ENCODE measurements around the gene NPTXR. TPM values are rescaled to one million over a fixed set of nuclear protein-coding genes. Genes with fewer than 3 reads are reported as not detected.

Gene NPTXR
- total RNA-seq, 1 experiment from 2014 or later, result 12.8 TPM

DNA sequence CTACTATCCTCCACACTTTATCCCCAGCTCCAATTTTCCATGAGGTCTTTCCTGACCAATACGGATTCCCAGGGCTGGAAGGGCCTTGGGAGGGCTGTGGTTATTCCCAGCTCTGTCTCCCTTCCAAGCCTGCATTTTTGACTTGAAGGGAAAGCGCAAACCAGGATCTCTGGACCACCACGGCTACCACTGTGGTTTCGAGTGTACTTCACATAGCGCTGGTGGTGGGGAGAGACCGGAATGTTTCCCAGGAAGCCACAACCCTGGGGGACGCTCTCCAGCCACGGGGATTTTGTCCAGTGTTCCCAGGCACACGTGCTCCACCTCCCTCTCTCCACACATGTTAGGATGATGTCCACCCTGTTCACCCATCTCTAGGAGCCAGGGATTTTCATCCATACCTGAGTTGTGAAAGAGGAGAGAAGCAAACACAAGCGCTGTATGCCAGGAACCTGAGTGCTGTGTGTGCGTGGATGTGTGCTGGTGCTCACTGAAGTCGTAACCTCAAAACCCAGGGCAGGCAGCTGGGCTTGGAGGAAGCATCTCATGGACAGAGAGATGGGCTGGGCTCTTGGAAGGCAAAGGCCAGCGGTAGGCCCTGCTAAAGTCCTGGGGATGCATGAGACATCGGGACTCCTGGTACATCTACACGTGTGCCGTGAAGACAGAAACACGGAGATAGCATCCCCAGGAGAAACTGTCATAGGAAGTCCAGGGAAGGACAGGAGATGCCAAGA lies 1.3 kb upstream of the NPTXR start:
- DNase-seq (ENCODE audit: low read depth, low spot score), result no peak

DNA sequence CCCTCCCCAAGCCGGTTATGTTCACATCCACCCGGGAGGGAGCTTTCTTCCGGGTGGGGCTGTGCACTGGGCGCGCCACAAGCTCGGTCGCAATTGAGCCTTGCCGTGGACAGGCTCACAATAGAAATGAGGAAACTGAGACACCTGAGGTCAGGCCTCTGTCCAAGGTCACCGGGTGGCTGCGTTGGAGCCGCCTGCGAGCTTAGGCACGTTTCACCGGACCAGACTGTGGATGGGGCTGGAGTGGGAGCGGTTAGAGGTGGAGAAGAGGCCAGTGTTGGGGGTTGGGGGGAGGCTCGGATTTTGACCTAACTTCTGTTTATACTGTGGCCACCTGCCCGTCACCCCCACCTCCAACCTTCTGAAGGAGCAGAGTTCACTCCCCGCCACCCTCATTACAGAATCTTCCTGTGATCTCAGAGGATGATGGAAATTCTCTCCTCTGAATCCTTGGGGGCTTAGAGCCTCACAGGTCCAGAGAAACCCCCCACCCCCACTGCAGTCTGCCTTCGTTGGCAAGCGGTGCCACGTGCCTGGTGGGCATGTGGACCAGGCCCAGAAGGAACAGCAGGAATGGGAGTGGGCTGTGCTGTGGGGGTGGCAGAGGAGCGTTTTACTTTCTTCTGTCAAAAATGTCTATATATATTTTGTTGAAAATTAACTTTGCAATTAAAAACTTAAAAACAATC lies 631 bp upstream of the NPTXR start:
- H3K27me3 ChIP-seq (ENCODE audit: insufficient read depth, low read length), result no peaks in the 10 kb centered on the region
- BruUV-seq (replicated peaks), result no TSS peak
- no peaks in the 10 kb centered on the region for H3K9me3 ChIP-seq (ENCODE audit: control insufficient read depth in 1 of 2, insufficient read depth in 1 of 2, low read depth in 1 of 2, low read length in 2 of 2)
- intact Hi-C loops (cut with micrococcal nuclease), result loop anchor here (5.0 kb wide), 1 partner anchor 77 kb away; no protein-coding TSS in a partner anchor
- peak overlapping the region; percentile 92 for H2AFZ ChIP-seq (ENCODE audit: low read depth, low read length, poor library complexity, severe bottlenecking)
- peak; percentile 17; the same call in 1 of the 2 replicates for ATAC-seq
- peak overlapping the region; percentile 58 for H3K9ac ChIP-seq (ENCODE audit: low read length)
- TF ChIP-seq ZFX (IDR thresholded peaks at IDR 0.05), result no peak
- DNase-seq (ENCODE audit: low read depth, low spot score), result no peak
- H3K79me2 ChIP-seq (ENCODE audit: insufficient read depth, low read length), result 0 out of 2 replicates have a peak, but pooled peaks cover 6% of the 10 kb centered on the region
- H3K4me1 ChIP-seq (ENCODE audit: control insufficient read depth in 1 of 2, insufficient read depth in 2 of 2, low read length in 2 of 2), result peaks cover 23 to 40% of the 10 kb centered on the region in 2 experiments
- H3K4me2 ChIP-seq (ENCODE audit: low read length), result peak overlapping the region; percentile 89
- CTCF ChIA-PET, result interaction anchor here (1.0 to 1.2 kb wide), 2 partner anchors 9 to 25 kb away, joined by 3 read pairs; no protein-coding TSS in a partner anchor
- no peaks in the 10 kb centered on the region for H4K20me1 ChIP-seq (ENCODE audit: insufficient read depth)
- peak overlapping the region; percentile 82; the same call in 1 of the 2 replicates for H3K27ac ChIP-seq (ENCODE audit: low read depth, low read length)
- H3K9me2 ChIP-seq (ENCODE audit: insufficient read depth), result no peaks in the 10 kb centered on the region
- H3K36me3 ChIP-seq (ENCODE audit: control insufficient read depth in 1 of 2, insufficient read depth in 2 of 2, low read length in 2 of 2), result no peaks in the 10 kb centered on the region
- RAD21 ChIA-PET (ENCODE audit: low non-redundant PET in 1 of 2, low total read pairs in 2 of 2, uncharacterized antibody in 2 of 2, unreplicated experiment in 2 of 2), result no interaction called here
- POLR2A ChIA-PET, result interaction anchor here (1.0 to 2.5 kb wide), 2 partner anchors 9 to 42 kb away, joined by 3 to 9 read pairs; no protein-coding TSS in a partner anchor
- peak overlapping the region; percentile 35 to 60 for H3K4me3 ChIP-seq (replicated peaks in 1 of 2; ENCODE audit: low read depth in 1 of 2, low read length in 2 of 2)

More for the DNA sequence above, 1.3 kb upstream of the NPTXR start:
- ATAC-seq, result no peak
- H3K4me1 ChIP-seq (ENCODE audit: control insufficient read depth in 1 of 2, insufficient read depth in 2 of 2, low read length in 2 of 2), result peaks cover 23 to 40% of the 10 kb centered on the region in 2 experiments
- H3K4me2 ChIP-seq (ENCODE audit: low read length), result no peak overlapping the region
- no peaks in the 10 kb centered on the region for H3K36me3 ChIP-seq (ENCODE audit: control insufficient read depth in 1 of 2, insufficient read depth in 2 of 2, low read length in 2 of 2)
- no TSS peak for BruUV-seq (replicated peaks)
- no peaks in the 10 kb centered on the region for H3K9me2 ChIP-seq (ENCODE audit: insufficient read depth)
- ChIA-PET RAD21 (ENCODE audit: low non-redundant PET in 1 of 2, low total read pairs in 2 of 2, uncharacterized antibody in 2 of 2, unreplicated experiment in 2 of 2) (no interaction called here), CTCF (interaction anchor here (1.0 to 1.2 kb wide), 2 partner anchors 8 to 24 kb away, joined by 3 read pairs; no protein-coding TSS in a partner anchor), POLR2A (interaction anchor here (2.5 kb wide), 1 partner anchor 8 kb away, joined by 9 read pairs; no protein-coding TSS in a partner anchor)
- H4K20me1 ChIP-seq (ENCODE audit: insufficient read depth), result no peaks in the 10 kb centered on the region
- H2AFZ ChIP-seq (ENCODE audit: low read depth, low read length, poor library complexity, severe bottlenecking), result no peak overlapping the region
- H3K79me2 ChIP-seq (ENCODE audit: insufficient read depth, low read length), result 0 out of 2 replicates have a peak, but pooled peaks cover 6% of the 10 kb centered on the region
- intact Hi-C loops (cut with micrococcal nuclease), result no loop called here
- H3K4me3 ChIP-seq (replicated peaks in 1 of 2; ENCODE audit: low read depth in 1 of 2, low read length in 2 of 2), result no peak overlapping the region
- no peak overlapping the region for H3K27ac ChIP-seq (ENCODE audit: low read depth, low read length)
- TF ChIP-seq POLR2A (IDR thresholded peaks at IDR 0.05; ENCODE audit: borderline replicate concordance, extremely low read depth, insufficient read depth, insufficient read length) (no peak), FOSL1 (IDR thresholded peaks at IDR 0.05; ENCODE audit: low read depth) (no peak), JUND (IDR thresholded peaks at IDR 0.05) (no peak), ZFX (IDR thresholded peaks at IDR 0.05) (no peak), SP1 (IDR thresholded peaks at IDR 0.05; ENCODE audit: low read depth) (no peak), ELF1 (IDR thresholded peaks at IDR 0.05; ENCODE audit: borderline replicate concordance, low read depth) (no peak), YY1 (IDR thresholded peaks at IDR 0.05; ENCODE audit: extremely low read depth, insufficient replicate concordance, low read depth, low read length) (no peak)
- H3K9ac ChIP-seq (ENCODE audit: low read length), result no peak overlapping the region
- H3K27me3 ChIP-seq (ENCODE audit: insufficient read depth, low read length), result no peaks in the 10 kb centered on the region
- no peaks in the 10 kb centered on the region for H3K9me3 ChIP-seq (ENCODE audit: control insufficient read depth in 1 of 2, insufficient read depth in 1 of 2, low read depth in 1 of 2, low read length in 2 of 2)

Data from HCT116 (cell line).